Spleen (tissue), 11 donors: Measurements from ENCODE around the gene GDPD2. TPM values are rescaled to one million over a fixed set of nuclear protein-coding genes. Genes with fewer than 3 reads are reported as not detected.

Experiments used
- DNase-seq: peaks from one replicate; pipeline ENCODE4 v3.0.0-alpha.2; 2020
- H3K27ac ChIP-seq, 8 donors: fragments of 200-600 bp; sonication (generic) in 7 of 8; 1 replicate in 4 of 8; 2 replicates in 4 of 8; pipeline versions ENCODE4 v1.5.0 to v1.8.0; 2016 to 2021; ENCODE audit warnings: inconsistent platforms in 4 of 8, mild to moderate bottlenecking in 4 of 8, moderate library complexity in 1 of 8
- H3K27me3 ChIP-seq, 7 donors: fragments of 200-600 bp; sonication (generic) in 6 of 7; replicated peaks in 1 of 7; 1 replicate in 4 of 7; 2 replicates in 3 of 7; pipeline versions ENCODE4 v1.5.0 to v1.8.0; 2016 to 2021; ENCODE audit warnings: inconsistent platforms in 3 of 7, mild to moderate bottlenecking in 1 of 7
- H3K36me3 ChIP-seq, 6 donors: fragments of 200-600 bp; sonication (generic) in 5 of 6; 1 replicate in 4 of 6; 2 replicates in 2 of 6; pipeline versions ENCODE4 v1.5.0 to v1.8.0; 2016 to 2021; ENCODE audit warnings: inconsistent platforms in 2 of 6
- H3K4me1 ChIP-seq, 6 donors: fragments of 200-600 bp; sonication (generic) in 5 of 6; 1 replicate in 3 of 6; 2 replicates in 3 of 6; pipeline versions ENCODE4 v1.5.0 to v1.8.0; 2016 to 2021; ENCODE audit warnings: inconsistent platforms in 3 of 6
- H3K4me3 ChIP-seq, 8 donors: fragments of 200-600 bp; sonication (generic) in 7 of 8; 1 replicate in 4 of 8; 2 replicates in 4 of 8; pipeline versions ENCODE4 v1.5.0 to v1.8.0; 2016 to 2021; ENCODE audit warnings: inconsistent platforms in 4 of 8, mild to moderate bottlenecking in 4 of 8, moderate library complexity in 2 of 8
- H3K9me3 ChIP-seq, 8 donors: fragments of 200-600 bp; sonication (generic) in 7 of 8; 1 replicate in 4 of 8; 2 replicates in 4 of 8; pipeline versions ENCODE4 v1.5.0 to v1.8.0; 2016 to 2021; ENCODE audit warnings: inconsistent platforms in 4 of 8
- POLR2A ChIP-seq, 3 donors: fragments of 450-650 bp; IDR thresholded peaks; one replicate each; pipeline ENCODE4 v1.5.1; 2017; ENCODE audit warnings: antibody characterized with exemption in 3 of 3, mild to moderate bottlenecking in 1 of 3
- POLR2AphosphoS5 ChIP-seq, 3 donors: sonication (generic); formaldehyde crosslinking; IDR thresholded peaks; one replicate each; pipeline ENCODE4 v1.5.1; 2017; ENCODE audit warnings: antibody characterized with exemption in 3 of 3
- WGBS, 5 donors: extraction: QIAGEN DNeasy Blood & Tissue Kit in 3 of 5; methylation state at CpG; one replicate each; pipeline versions ENCODE4 v1.1.5 to v1.1.7; 2013 to 2018; 5-methylcytosine and 5-hydroxymethylcytosine counted together
- intact Hi-C: fragments of 100-400 bp; cut with DNase I; formaldehyde crosslinking; loops from one replicate; pipeline ENCODE4 v1.15.0; 2023; ENCODE audit warnings: low total_unique reads
- polyA plus RNA-seq, 3 donors: library from polyadenylated mRNA; stranded (reverse); fragments of 200-250 nt; gene quantifications; one replicate each; pipeline ENCODE4 v1.2.1, GENCODE V29; 2013
- total RNA-seq, 7 donors: library from RNA; depleted of rRNA in 3 of 7; stranded (reverse); fragments of >200 nt in 3 of 7; fragmentation: NEBNext Ultra II Directional in 4 of 7; extraction: Animal tissue kit (Norgen Biotek cat#: 25700) in 4 of 7; gene quantifications; one replicate each; pipeline versions ENCODE4 v1.1.0 to v1.2.1, GENCODE V29; 2016 to 2021
- TF ChIP-seq, protein P1 (sequence below), 11 experiments: fragments of 200-600 bp in 7 of 11; fragments of 450-650 bp in 4 of 11; sonication (generic) in 4 of 11; IDR thresholded peaks in 8 of 11; conservative IDR thresholded peaks in 3 of 11; 1 replicate in 7 of 11; 2 replicates in 4 of 11; pipeline versions ENCODE4 v1.4.0 to v1.8.0; 2016 to 2021; ENCODE audit warnings: antibody characterized with exemption in 11 of 11, inconsistent platforms in 4 of 11, mild to moderate bottlenecking in 1 of 11
- donor health status: healthy with polysubstance abuse.
- donor health status: DM: no; HTN: no; CAD: no; lungs with moderate emphysema.
- donor health status: DM: no; HTN: no; CAD: no.
- donor health status: Bipolar disorder and iron deficiency.
- donor health status: healthy.
- donor health status: DM: no; HTN: no; CAD: no.
- donor health status: DM: yes; HTN: yes; CAD: no.

GDPD2 gene
- total and polyA plus RNA-seq, 10 donors: 2.4 to 103 (median 63.7) TPM

GRCh38 chrX:70437921-70438665, 15.0 kb downstream of the GDPD2 start:
- intact Hi-C loops: no loop called here
- H3K27me3 ChIP-seq: peaks cover 0 to 34% (median 1%) of the 10 kb centered on the region in 7 donors

GRCh38 chrX:70439016-70439415, 15.9 kb downstream of the GDPD2 start:
- H3K36me3 ChIP-seq: no peaks in the 10 kb centered on the region
- peaks cover 0 to 12% (median 4%) of the 10 kb centered on the region in 6 donors for H3K4me1 ChIP-seq
- no peak overlapping the region for H3K4me3 ChIP-seq
- H3K27me3 ChIP-seq: peaks cover 0 to 43% (median 4%) of the 10 kb centered on the region in 7 donors
- H3K27ac ChIP-seq: no peak overlapping the region
- 11 to 50% (median 18%) methylated on average over 1 of the region's 1 CpG for WGBS, 5 donors
- no peak for DNase-seq
- H3K9me3 ChIP-seq: no peaks in the 10 kb centered on the region
- intact Hi-C loops: no loop called here
- TF ChIP-seq POLR2AphosphoS5 (IDR thresholded peaks at IDR 0.05) (no peak), POLR2A (IDR thresholded peaks at IDR 0.05) (no peak)
- TF ChIP-seq, protein P1, sequence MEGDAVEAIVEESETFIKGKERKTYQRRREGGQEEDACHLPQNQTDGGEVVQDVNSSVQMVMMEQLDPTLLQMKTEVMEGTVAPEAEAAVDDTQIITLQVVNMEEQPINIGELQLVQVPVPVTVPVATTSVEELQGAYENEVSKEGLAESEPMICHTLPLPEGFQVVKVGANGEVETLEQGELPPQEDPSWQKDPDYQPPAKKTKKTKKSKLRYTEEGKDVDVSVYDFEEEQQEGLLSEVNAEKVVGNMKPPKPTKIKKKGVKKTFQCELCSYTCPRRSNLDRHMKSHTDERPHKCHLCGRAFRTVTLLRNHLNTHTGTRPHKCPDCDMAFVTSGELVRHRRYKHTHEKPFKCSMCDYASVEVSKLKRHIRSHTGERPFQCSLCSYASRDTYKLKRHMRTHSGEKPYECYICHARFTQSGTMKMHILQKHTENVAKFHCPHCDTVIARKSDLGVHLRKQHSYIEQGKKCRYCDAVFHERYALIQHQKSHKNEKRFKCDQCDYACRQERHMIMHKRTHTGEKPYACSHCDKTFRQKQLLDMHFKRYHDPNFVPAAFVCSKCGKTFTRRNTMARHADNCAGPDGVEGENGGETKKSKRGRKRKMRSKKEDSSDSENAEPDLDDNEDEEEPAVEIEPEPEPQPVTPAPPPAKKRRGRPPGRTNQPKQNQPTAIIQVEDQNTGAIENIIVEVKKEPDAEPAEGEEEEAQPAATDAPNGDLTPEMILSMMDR (IDR thresholded peaks at IDR 0.05 in 8 of 11, conservative IDR thresholded peaks at IDR 0.05 in 3 of 11): no peak

More at GRCh38 chrX:70437921-70438665, 15.0 kb downstream of the GDPD2 start:
- no peak for TF ChIP-seq POLR2A (IDR thresholded peaks at IDR 0.05)
- TF ChIP-seq, protein P1 (IDR thresholded peaks at IDR 0.05 in 8 of 11, conservative IDR thresholded peaks at IDR 0.05 in 3 of 11): no peak
- no peak for TF ChIP-seq POLR2AphosphoS5 (IDR thresholded peaks at IDR 0.05)
- H3K36me3 ChIP-seq: no peaks in the 10 kb centered on the region
- WGBS, 5 donors: 64 to 83% (median 81%) methylated on average over 8 of the region's 8 CpGs
- no peak for DNase-seq
- no peak overlapping the region for H3K27ac ChIP-seq
- no peaks in the 10 kb centered on the region for H3K9me3 ChIP-seq
- peaks cover 0 to 18% (median 9%) of the 10 kb centered on the region in 6 donors for H3K4me1 ChIP-seq
- H3K4me3 ChIP-seq: no peak overlapping the region

DNA sequence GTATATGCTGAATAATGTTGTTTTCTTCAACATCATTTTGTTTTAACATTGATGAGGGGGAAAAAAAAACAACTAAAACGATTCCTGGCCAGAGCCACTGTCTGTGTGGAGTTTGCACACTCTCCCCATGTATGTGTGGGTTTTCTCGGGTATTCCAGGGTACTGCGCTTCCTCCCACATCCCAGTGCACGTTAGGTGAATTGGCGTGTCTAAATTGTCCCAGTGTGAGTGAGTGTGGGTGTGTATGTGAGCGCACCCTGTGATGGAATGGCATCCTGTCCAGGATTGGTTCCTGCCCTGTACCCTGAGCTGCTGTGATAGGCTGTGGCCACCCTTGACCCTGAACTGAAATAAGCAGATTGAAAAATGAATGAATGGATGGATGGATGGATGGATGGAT, 19.1 kb downstream of the GDPD2 start:
- Histone ChIP-seq H3K36me3 (no peaks in the 10 kb centered on the region), H3K9me3 (no peaks in the 10 kb centered on the region), H3K27me3 (peaks cover 0 to 37% (median 14%) of the 10 kb centered on the region in 7 donors), H3K4me1 (peaks cover 0 to 10% (median 0%) of the 10 kb centered on the region in 6 donors), H3K4me3 (no peak overlapping the region), H3K27ac (no peak overlapping the region)
- no peak for DNase-seq
- 55 to 68% (median 62%) methylated on average over 6 of the region's 6 CpGs for WGBS, 5 donors
- intact Hi-C loops: no loop called here
- TF ChIP-seq, protein P1 (IDR thresholded peaks at IDR 0.05 in 8 of 11, conservative IDR thresholded peaks at IDR 0.05 in 3 of 11): no peak
- no peak for TF ChIP-seq POLR2A (IDR thresholded peaks at IDR 0.05)
- TF ChIP-seq POLR2AphosphoS5 (IDR thresholded peaks at IDR 0.05): no peak

- Histone ChIP-seq H3K27ac (peak within 1 kb of the TSS in 1 of 8 donors; percentile 35), H3K4me3 (peak within 1 kb of the TSS; percentile 9 to 67 (median 34)), H3K4me1 (peaks cover 0 to 10% (median 0%) of the 10 kb centered on the region in 6 donors), H3K27me3 (peaks cover 0 to 37% (median 14%) of the 10 kb centered on the region in 7 donors), H3K36me3 (no peaks in the 10 kb centered on the region), H3K9me3 (no peaks in the 10 kb centered on the region)
- intact Hi-C loops: no loop called here
- DNase-seq: no peak
- WGBS, 5 donors: 8 to 57% (median 25%) methylated on average over 4 to 21 of the region's 21 CpGs
- TF ChIP-seq POLR2AphosphoS5 (IDR thresholded peaks at IDR 0.05) (no peak), POLR2A (IDR thresholded peaks at IDR 0.05) (no peak)
- TF ChIP-seq, protein P1 (IDR thresholded peaks at IDR 0.05 in 8 of 11, conservative IDR thresholded peaks at IDR 0.05 in 3 of 11): no peak
Measured at GRCh38 chrX:70444326-70444945, 21.3 kb downstream of the GDPD2 start, which contains the start of gene DLG3. TSS of gene DLG3 (plus strand) at chrX:70444835. CDS start at chrX:70445202, 367 bp downstream.
